Ishikawa (cell line): ENCODE results near the gene LGALS1.

Source experiments
- CEBPB ChIP-seq: IDR thresholded peaks from 2 replicates; pipeline ENCODE4 v1.6.1; 2012
- CREB1 ChIP-seq: IDR thresholded peaks from 2 replicates; pipeline ENCODE4 v1.6.1; 2012; ENCODE audit warnings: low read depth
- EGR1 ChIP-seq: IDR thresholded peaks from 2 replicates; pipeline ENCODE4 v1.6.1; 2012
- EP300 ChIP-seq: IDR thresholded peaks from 2 replicates; pipeline ENCODE4 v1.6.1; 2012; ENCODE audit warnings: borderline replicate concordance
- FOXM1 ChIP-seq: IDR thresholded peaks from 2 replicates; pipeline ENCODE4 v1.6.1; 2012; ENCODE audit warnings: low read depth, borderline replicate concordance
- MAX ChIP-seq: IDR thresholded peaks from 2 replicates; pipeline ENCODE4 v1.6.1; 2012
- NFIC ChIP-seq: IDR thresholded peaks from 2 replicates; pipeline ENCODE4 v1.6.1; 2012
- RAD21 ChIP-seq: IDR thresholded peaks from 2 replicates; pipeline ENCODE4 v1.6.1; 2012; ENCODE audit warnings: low read depth
- TAF1 ChIP-seq: IDR thresholded peaks from 2 replicates; pipeline ENCODE4 v1.6.1; 2012; ENCODE audit warnings: low read depth, mild to moderate bottlenecking
- TCF12 ChIP-seq: IDR thresholded peaks from 2 replicates; pipeline ENCODE4 v1.6.1; 2012; ENCODE audit warnings: low read depth
- TEAD4 ChIP-seq: IDR thresholded peaks from 2 replicates; pipeline ENCODE4 v1.6.1; 2012
- USF1 ChIP-seq: IDR thresholded peaks from 2 replicates; pipeline ENCODE4 v1.6.1; 2012
- YY1 ChIP-seq: IDR thresholded peaks from 2 replicates; pipeline ENCODE4 v1.6.1; 2012; ENCODE audit warnings: low read depth
- ZBTB7A ChIP-seq: IDR thresholded peaks from 2 replicates; pipeline ENCODE4 v1.6.1; 2012; ENCODE audit warnings: low read depth
- TF ChIP-seq, protein P1 (sequence below): IDR thresholded peaks from 2 replicates; pipeline ENCODE4 v1.6.1; 2012; ENCODE audit warnings: low read depth, mild to moderate bottlenecking

The LGALS1 gene

DNA sequence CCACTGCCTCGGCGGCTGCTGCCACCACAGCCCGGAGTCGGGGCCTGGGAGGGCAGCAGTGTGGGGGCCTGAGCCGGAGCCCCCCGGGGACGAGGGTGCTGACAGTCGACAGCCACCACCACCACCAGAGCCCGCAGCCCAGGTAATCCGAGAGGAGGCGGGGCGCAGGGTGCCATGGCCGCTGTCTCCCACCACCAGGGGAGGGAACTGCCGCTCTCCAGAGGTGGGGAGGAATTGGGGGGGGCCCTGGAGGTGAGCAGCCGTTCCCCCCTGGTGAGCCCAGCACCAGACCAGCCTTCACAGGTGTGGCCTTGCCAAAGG, 34.0 kb downstream of the LGALS1 start:
- no peak for TF ChIP-seq CREB1
- no peak for TF ChIP-seq TEAD4
- TF ChIP-seq ZBTB7A = no peak
- TF ChIP-seq RAD21 = no peak
- no peak for TF ChIP-seq EGR1
- TF ChIP-seq MAX = no peak
- TF ChIP-seq TAF1 = no peak
- TF ChIP-seq FOXM1 = no peak
- TF ChIP-seq NFIC = no peak
- TF ChIP-seq CEBPB = no peak
- TF ChIP-seq TCF12 = no peak
- TF ChIP-seq YY1 = no peak
- TF ChIP-seq, protein P1, sequence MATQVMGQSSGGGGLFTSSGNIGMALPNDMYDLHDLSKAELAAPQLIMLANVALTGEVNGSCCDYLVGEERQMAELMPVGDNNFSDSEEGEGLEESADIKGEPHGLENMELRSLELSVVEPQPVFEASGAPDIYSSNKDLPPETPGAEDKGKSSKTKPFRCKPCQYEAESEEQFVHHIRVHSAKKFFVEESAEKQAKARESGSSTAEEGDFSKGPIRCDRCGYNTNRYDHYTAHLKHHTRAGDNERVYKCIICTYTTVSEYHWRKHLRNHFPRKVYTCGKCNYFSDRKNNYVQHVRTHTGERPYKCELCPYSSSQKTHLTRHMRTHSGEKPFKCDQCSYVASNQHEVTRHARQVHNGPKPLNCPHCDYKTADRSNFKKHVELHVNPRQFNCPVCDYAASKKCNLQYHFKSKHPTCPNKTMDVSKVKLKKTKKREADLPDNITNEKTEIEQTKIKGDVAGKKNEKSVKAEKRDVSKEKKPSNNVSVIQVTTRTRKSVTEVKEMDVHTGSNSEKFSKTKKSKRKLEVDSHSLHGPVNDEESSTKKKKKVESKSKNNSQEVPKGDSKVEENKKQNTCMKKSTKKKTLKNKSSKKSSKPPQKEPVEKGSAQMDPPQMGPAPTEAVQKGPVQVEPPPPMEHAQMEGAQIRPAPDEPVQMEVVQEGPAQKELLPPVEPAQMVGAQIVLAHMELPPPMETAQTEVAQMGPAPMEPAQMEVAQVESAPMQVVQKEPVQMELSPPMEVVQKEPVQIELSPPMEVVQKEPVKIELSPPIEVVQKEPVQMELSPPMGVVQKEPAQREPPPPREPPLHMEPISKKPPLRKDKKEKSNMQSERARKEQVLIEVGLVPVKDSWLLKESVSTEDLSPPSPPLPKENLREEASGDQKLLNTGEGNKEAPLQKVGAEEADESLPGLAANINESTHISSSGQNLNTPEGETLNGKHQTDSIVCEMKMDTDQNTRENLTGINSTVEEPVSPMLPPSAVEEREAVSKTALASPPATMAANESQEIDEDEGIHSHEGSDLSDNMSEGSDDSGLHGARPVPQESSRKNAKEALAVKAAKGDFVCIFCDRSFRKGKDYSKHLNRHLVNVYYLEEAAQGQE = no peak
- TF ChIP-seq EP300 = no peak
- no peak for TF ChIP-seq USF1

DNA sequence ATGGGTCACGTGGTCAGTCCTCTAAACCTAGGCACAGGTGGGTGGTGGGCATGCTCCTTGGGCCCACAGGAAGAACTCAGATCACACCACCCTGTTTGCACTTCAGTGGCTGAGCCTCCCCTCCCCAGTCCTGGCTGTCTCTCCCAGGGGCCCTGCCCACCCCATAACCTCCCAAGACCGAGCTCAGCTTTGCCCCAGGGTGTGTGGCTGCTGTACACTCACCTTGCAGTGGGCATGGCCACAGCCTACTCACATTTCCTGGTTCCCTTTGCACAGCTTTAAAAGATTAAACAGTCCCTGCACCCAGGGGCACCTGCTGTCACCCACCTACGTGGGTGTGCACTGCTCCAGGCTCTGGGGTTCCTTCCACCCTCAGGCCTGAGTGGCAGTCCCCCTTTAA, 35.2 kb downstream of the LGALS1 start:
- TF ChIP-seq FOXM1 = no peak
- TF ChIP-seq YY1 = no peak
- no peak for TF ChIP-seq TEAD4
- no peak for TF ChIP-seq MAX
- no peak for TF ChIP-seq EP300
- TF ChIP-seq RAD21 = no peak
- TF ChIP-seq TAF1 = no peak
- TF ChIP-seq ZBTB7A = no peak
- no peak for TF ChIP-seq TCF12
- TF ChIP-seq CREB1 = no peak

GRCh38 chr22:37711490-37711889, 36.1 kb downstream of the LGALS1 start:
- TF ChIP-seq EP300 = no peak

DNA sequence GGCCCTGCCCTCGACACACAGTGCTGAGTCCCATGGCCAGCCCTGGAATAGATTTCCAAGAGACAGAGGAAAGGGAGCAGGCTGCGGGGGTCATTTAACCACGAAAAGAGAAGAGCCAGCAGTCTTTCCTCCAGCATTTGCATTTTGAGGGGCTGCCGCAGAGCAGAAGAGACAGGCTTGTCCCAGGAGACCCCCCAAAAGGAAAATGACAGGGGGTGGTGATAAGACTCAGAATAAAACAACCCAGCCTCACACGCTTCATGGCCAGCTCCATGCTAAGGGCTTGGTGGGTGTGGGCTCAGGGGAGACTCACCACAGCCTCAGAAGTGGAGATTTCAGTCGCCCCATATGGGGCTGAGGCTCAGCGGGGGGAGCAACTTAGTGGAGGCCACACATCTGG, 38.3 kb downstream of the LGALS1 start:
- no peak for TF ChIP-seq FOXM1
- TF ChIP-seq CEBPB = no peak
- TF ChIP-seq ZBTB7A = no peak
- no peak for TF ChIP-seq RAD21
- TF ChIP-seq CREB1 = no peak
- no peak for TF ChIP-seq EP300
- TF ChIP-seq YY1 = no peak
- no peak for TF ChIP-seq NFIC
- no peak for TF ChIP-seq EGR1
- TF ChIP-seq, protein P1 = no peak
- TF ChIP-seq MAX = no peak

DNA sequence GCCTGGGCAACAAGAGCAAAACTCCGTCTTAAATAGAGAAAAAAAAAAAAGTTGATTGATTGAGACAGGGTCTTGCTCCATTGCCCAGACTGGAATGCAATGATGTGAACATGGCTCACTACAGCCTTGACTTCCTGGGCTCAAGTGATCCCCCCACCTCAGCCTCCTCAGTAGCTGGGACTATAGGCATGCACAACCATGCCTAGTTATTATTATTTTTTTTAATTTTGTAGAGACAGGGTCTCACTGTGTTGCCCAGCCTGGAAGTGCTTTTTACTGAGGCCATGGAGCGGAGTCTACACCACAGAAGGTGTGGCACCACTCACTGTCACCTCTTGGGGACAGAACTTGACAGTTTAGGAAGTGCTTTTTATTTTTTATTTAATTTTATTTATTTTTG, 39.2 kb downstream of the LGALS1 start:
- TF ChIP-seq MAX (no peak), FOXM1 (no peak), CREB1 (no peak), CEBPB (no peak), YY1 (no peak), NFIC (no peak)

GRCh38 chr22:37715760-37716159, 40.3 kb downstream of the LGALS1 start:
- no peak for TF ChIP-seq EP300
- no peak for TF ChIP-seq TAF1
- no peak for TF ChIP-seq TCF12
- TF ChIP-seq NFIC = no peak
- no peak for TF ChIP-seq CEBPB
- TF ChIP-seq CREB1 = no peak
- no peak for TF ChIP-seq TEAD4
- TF ChIP-seq YY1 = no peak
- TF ChIP-seq USF1 = no peak
- TF ChIP-seq, protein P1 = no peak
- no peak for TF ChIP-seq RAD21
